Measurements from ENCODE around the gene BEX3.
"Not testable (repeated sequence)": the region's sequence is repeated elsewhere in the genome, so short reads cannot be mapped to it uniquely, and the experiment has no call there.

BEX3 gene

DNA sequence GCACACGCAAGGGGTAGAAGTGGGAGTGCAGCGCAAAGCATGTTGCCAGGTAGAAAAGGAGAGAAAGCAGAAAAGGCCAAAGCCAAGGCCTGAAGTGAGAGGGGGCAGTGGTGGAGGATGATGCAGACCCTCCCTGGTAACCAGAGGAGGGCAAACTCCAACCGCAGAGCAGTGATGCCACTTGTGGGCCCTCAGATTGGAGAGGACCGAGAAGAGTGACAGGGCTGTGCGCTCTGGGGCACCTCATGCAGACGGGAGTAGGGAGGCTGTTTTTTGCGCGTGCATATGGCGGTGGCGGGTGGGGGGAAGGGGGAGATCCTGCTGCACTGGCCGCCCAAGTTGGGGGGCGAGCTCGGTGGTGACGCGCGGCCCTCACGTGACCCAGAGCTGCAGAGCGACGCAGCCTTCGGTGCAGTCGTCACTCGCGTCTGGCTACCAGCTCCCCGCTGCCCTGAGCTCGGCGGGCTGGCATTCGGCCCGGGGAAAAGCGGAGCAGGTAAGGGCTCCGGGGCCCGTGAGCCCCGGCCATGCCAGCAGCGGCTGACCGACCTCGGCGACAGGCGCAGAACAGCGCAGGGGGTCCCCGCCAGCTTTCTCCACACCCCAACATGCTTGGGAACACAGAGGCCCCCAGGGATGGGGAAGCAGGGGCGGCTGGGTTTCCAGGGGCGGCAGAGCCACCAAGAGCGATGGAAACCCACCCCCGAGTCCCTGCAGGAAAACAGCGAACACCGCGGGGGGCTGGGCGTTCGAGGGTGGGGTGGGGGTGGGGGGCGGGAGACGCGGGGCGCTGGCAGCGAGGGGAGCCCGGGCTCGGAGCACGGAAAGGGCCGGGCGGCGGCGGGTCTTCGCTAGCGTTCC lies at the start of gene BEX3:
Gene BEX3 (plus strand): TSS at position 421 of the 861 bp plus-strand sequence. CDS start 984 bp downstream, outside the sequence.
- peak; percentile 9 for DNase-seq

DNA sequence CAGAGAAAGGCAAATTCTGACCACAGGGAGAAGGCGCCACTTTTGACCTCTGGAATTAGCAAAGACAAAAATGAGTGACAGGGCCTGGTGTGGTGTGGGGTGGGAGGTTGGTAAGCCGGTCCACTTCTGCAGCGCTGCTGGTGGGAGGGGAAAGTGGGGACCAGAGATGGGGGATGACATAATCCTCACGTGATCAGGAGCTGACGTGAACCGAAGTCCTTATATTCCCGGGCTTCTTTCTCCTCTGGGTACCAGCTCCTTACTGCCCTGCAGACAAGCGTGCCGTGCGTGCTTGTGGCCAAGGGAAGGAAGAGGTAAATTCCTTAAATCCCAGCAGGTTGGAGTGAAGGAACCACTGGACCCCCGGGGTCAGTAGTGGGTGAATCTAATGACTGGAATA lies 46.3 kb upstream of the BEX3 start, which contains the start of gene TCEAL7:
Gene TCEAL7 (plus strand): TSS at position 249 of the 400 bp plus-strand sequence. CDS start 1,165 bp downstream, outside the sequence.
- no peak for DNase-seq

DNA sequence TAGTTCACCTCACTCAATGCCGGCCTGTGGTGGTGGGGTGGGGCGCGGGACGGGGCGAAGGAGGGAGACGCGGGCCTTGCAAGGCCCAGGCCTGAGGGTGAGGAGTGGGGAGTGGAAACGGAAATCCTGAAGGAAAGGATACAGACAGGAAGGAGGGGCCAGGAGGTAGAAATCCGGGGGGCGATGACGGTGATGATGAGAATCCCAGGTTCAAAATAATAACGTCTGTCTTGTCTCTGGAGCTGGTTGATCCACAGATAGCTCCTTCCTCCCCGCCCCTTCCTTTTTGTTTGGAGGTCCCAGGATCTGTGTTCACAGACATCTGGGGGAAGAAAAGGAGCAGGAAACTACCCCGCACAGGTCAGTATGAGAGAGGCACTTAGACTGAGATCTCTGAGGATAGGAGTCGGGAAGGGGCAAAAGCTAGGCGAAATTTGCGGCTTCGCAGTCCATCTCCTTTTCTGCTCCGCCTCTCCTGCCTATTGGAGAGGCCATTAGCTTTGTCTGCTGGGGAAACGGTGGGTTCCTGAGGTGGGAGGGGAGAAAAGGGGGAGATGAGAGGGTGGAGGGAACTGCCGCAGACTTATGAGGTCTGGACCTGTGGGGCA lies 45.6 kb upstream of the BEX3 start:
- DNase-seq, result no peak

DNA sequence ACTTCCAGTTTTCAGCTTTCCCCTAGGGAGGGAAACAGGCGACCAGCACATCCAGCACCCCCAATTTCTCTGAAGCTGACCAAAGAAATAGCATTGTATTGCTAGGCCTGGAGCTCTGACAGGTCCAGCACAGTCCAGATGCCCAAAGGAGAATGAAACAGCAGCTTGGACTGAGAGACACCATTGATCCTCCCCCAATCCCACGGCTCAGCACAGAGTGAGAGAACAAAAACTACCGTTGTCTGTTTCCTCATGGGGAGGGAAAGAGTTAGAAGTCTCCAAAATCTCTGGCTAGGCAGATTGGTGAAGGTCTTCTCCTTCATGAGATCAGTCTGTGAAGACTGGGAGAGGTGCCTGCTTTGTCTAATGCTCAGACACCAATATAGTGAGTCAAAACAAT lies 37.7 kb upstream of the BEX3 start:
- DNase-seq, result no peak

GRCh38 chrX:103343105-103343504 lies 33.2 kb upstream of the BEX3 start:
- peak; percentile 8 for DNase-seq

DNA sequence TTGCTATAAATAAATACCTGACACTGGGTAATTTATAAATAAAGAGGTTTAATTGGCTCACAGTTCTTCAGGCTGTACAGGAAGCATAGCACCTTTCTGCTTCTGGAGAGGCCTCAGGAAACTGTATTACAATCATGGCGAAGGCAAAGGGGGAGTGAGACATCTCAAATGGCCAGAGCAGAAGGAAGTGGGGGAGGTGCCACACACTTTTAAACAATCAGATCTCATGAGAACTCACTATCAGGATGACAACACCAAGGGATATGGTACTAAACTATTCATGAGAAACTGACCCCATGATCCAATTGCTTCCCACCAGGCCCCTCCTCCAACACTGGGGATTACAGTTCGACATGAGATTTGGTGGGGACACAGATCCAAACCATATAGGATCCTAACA lies 31.7 kb upstream of the BEX3 start:
- no peak for DNase-seq

DNA sequence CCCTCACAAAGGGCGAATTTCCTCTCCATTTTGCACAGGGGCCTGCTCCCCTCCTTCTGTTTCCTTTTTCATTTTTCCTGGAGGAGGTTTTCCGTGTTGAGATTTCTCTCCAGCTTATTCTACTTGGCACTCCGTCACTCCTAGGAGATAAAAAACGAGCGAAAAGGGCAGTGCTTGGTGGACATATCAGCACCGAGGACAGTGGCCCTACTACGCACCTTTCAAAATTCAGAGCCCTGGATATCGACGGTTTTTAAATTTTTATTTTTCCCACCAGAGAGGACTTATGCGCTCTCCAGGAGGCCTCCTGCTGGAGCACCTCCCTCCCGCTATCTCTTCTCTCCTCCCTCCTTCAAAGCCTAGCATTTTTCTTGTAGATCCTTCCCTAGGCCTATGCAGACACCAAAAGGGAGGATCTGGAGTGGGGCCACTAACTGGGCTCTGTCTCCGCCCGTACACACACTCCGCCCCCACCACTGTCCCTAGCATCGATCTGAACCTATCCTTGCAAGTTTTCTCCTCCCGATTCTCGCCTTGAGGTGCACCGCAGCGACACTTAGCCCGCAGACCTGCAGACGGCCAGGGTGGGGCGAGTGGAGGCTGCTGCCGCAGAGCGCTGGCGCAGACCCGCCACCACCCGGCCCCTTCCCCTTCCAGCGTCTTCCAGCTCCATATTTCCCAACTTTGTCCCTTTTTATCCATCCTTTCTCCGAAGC lies 28.5 kb upstream of the BEX3 start:
- DNase-seq, result no peak

GRCh38 chrX:103356130-103356798 lies 20.1 kb upstream of the BEX3 start, which contains the start of gene TCEAL9:
TCEAL9 (plus strand) TSS chrX:103356506; CDS start chrX:103357685, 1,179 bp downstream.
- DNase-seq, result no peak

DNA sequence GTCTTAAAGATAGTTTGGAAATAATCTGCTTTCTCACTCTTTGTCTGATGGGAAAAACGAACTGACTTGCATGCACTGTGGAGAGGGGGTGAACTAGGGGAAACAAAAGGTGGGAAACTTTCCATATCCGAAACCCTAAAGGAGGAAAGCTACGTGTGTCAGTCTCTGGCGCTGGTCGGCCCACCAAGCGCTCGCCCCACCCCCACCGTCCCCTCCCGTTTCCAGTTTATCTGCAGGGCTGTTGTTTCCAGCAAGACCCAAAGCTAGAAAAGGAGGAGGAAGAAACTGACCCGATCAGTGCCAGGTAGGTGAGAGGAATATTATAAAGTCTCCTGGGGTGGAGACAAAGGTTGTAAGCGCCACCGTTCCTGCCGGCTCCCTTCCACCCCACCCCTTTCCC lies 19.5 kb upstream of the BEX3 start:
- DNase-seq, result no peak

GRCh38 chrX:103357871-103358270 lies 18.5 kb upstream of the BEX3 start:
- no peak for DNase-seq

DNA sequence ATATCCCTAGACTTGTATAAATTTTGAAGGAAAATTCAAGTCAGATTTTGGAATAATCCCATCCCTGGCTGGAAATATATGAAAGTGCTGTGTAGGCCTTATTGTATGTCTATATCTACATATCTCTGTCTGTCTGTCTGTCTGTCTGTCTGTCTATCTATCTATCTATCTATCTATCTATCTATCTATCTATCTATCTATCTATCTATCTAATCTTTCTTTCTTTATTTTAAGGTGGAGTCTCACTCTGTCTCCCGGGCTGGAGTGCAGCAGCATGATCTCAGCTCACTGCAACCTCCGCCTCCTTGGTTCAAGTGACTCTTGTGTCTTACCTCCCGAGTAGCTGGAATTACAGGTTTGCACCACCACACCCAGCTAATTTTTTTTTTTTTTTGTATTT lies 16.7 kb upstream of the BEX3 start:
- not testable (repeated sequence) for DNase-seq

GRCh38 chrX:103360092-103360491 lies 16.2 kb upstream of the BEX3 start:
- no peak for DNase-seq

- DNase-seq, result no peak
Measured at GRCh38 chrX:103360916-103361315, 15.4 kb upstream of the BEX3 start.

DNA sequence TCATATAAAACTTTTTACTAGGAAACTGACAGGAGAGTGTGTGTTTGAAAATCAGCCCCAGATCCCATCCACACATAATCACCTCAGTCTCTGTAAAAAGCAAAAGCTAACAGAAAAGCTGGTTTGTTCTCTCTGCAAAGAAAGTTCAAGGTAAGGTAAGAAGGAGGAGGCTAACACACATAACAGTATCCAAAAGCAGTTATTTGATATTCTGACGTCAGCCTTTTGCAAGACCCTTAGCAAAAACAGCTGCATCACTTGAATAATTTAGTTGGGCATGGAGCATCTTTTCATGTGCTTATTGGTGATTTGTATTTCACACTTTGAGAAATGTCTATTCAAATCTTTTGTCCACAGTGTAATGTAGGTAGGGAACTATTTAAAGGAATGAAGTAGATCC lies 14.5 kb upstream of the BEX3 start:
- DNase-seq, result no peak

DNA sequence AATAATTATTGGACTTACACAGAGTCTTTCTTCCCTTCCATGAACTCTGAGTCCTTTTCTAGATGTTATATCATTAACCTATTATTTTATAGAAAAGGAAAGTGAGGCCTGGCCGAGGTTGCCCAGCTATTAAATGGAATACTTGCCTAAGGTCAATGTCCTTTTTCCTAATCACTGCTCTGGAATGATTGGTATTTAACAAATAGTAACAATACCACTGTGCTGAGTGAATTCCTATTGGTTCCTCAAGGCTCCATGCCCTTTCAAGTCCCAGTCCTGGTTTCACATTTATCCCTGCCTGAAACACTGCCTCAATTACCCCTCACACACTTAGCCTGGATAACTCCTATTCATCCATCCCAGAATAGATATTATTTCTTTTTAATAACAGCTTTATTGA lies 13.9 kb upstream of the BEX3 start:
- no peak for DNase-seq

DNA sequence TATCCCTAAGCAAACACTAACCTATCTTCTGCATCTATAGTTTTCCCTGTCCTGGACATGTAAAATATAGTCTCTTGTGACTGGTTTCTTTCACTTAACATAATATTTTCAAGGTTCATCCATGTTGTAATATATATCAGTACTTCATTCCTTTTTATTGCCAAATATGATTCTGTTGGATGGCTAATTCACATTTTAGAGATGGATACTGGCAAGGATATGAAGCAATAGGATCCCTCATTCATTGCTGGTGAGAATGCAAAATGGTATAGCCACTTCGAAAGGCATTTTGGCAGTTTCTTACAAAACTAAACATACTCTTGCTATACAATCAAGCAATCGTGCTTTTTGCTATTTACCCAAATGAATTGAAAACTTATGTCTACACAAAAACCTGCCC lies 13.3 kb upstream of the BEX3 start:
- DNase-seq, result no peak

- no peak for DNase-seq
Measured at GRCh38 chrX:103367502-103367901, 8.8 kb upstream of the BEX3 start.

DNA sequence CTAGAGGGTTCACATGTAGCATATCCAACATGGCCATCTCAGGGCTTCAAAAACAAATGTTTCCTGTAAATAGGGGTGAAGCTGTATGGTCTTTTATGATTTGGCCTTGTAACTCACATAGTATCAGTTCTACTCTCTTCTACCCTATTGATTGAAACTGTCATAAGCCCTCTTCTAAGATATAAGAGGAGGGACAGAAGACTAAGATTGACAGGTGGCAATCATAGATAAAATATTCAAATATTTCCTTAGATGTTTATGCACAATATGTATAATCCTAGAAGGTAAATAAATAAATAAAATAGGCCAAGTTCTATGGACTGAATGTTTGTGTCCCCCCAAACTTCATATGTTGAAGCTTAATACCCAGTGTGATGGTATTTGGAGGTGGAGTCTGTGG lies 6.9 kb upstream of the BEX3 start:
- DNase-seq, result no peak

GRCh38 chrX:103372886-103373285 lies 3.5 kb upstream of the BEX3 start:
- DNase-seq, result no peak

- DNase-seq, result no peak
Measured at GRCh38 chrX:103373581-103373980, 2.8 kb upstream of the BEX3 start.

- DNase-seq, result no peak
Measured at GRCh38 chrX:103376979-103377324, 614 bp downstream of the BEX3 start.

- DNase-seq, result no peak
Measured at GRCh38 chrX:103378990-103379389, 2.7 kb downstream of the BEX3 start.

DNA sequence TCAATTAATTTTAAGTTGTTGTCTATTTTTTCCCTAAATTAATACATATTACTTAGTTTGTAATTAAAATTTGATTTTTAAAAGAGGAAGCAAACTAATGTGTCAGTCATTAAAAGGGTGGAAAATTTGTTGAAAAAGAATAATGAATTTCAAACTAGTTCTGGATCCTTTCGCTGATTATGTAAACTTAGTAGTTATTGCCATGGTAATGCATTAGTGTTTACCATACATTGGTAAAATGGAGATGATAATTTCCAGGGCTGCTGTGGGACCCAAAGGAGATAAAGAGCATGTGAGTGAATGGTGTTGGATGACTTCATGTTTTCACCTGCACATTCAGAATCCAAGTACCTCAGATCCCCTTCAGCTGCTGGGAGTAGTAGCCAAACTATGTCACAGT lies 6.5 kb downstream of the BEX3 start:
- no peak for DNase-seq

Measured in activated CD4-positive, alpha-beta T cell treated with anti-CD3 and anti-CD28 coated beads for 1 hour (primary cell).